Stimulated activated CD4-positive, alpha-beta T cell treated with anti-CD3 and anti-CD28 coated beads, Interleukin-2, amount 100 ng/mL, for 24 hours (primary cell): ENCODE measurements around the gene CD276.
"Not testable (repeated sequence)": the region's sequence is repeated elsewhere in the genome, so short reads cannot be mapped to it uniquely, and the experiment has no call there.

Experiments
- DNase-seq, 2 donors: peaks; one replicate each; pipeline ENCODE4 v3.0.0-alpha.2; 2020

The CD276 gene

DNA sequence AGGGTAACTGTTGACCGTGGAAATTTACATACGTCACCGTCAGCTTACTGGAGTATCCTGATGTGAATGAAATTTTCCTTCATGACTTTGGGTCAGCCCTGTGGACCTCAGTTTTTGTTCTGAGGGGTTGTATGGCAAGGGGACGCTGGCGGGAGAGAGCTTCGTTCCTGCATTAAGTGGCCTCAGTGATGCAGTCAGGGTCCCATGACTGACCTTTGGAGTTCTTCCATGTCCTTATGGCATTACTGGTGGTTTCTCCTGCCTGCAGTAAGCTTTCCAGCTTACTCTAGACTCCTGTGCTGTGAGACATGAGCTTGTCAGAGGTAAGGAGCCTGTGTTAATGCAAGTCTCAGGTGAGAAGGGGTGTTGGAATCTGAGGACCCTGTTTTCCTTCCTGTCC, 1.8 kb downstream of the CD276 start:
- DNase-seq: no peak

DNA sequence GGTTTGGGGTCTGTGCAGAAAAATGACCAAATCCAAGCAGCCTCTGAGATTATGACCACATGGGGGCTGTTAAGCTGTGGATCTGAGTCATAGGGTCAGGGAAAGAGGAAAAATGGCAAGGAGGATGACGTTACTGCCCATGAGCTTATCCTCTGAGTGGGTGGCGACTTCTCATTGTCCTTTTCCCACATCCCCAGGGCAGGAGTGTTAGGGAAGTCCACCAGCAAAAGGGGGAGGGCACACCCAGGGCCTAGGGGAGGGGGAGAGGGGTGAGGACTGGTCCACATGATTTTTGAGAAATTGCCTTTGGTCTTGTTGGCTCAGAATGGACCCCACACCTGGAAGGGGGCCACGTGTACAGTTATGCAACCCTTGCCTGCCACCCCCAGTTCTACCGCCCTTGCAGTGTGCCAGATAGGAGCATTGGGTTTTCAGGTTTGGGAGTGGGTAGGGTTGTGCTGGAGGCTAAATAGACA, 2.6 kb downstream of the CD276 start:
- no peak for DNase-seq

- DNase-seq: no peak
Observed at GRCh38 chr15:73687351-73687750, 3.2 kb downstream of the CD276 start.

DNA sequence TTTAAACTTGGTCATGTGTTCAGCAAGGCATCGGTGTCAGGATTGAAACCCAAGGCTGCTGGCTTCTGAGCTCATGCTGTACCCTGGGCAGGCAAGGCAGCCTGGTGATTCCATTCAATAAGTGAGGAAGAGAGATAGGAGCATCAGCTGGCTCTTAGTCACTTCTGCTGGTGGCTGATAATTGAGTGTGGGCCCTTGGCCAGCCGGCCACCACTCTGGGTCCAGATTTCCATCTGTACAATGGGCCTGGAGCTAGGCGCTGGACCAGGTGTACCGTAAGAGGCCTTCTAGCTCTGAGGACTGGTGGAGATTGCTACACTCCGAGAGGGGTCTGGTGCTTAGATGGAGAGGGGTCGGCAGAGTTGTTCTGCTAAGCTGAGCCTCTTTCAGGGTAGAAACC, 4.3 kb downstream of the CD276 start:
- no peak for DNase-seq

- DNase-seq: no peak
Observed at GRCh38 chr15:73691396-73691795, 7.2 kb downstream of the CD276 start.

DNA sequence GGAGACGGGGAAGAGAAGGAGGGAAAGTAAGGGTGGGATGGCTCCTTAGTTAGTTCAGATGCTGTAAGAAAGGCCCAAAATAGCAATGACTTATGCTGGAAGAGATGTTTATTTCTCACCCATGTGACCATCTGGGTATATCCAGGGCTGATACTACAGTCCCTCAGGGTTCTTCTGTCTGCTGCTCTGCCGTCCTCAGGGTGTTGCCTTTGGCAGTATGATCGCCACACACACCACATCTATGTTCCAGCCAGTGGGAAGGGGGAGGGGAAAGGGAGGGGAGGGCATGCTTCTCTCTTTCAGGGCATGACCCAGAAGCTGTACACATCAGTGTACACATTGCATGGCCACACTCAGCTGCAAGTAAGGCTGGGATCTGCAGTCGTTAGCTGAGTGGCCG, 10.2 kb downstream of the CD276 start:
- no peak for DNase-seq

GRCh38 chr15:73695773-73696640, 11.8 kb downstream of the CD276 start:
- no peak for DNase-seq

- no peak for DNase-seq
Observed at GRCh38 chr15:73696641-73697001, 12.4 kb downstream of the CD276 start.

- DNase-seq: peak; percentile 75 to 84
Observed at GRCh38 chr15:73697033-73697467, 12.9 kb downstream of the CD276 start.

- no peak for DNase-seq
Observed at GRCh38 chr15:73699249-73700040, 15.3 kb downstream of the CD276 start.

DNA sequence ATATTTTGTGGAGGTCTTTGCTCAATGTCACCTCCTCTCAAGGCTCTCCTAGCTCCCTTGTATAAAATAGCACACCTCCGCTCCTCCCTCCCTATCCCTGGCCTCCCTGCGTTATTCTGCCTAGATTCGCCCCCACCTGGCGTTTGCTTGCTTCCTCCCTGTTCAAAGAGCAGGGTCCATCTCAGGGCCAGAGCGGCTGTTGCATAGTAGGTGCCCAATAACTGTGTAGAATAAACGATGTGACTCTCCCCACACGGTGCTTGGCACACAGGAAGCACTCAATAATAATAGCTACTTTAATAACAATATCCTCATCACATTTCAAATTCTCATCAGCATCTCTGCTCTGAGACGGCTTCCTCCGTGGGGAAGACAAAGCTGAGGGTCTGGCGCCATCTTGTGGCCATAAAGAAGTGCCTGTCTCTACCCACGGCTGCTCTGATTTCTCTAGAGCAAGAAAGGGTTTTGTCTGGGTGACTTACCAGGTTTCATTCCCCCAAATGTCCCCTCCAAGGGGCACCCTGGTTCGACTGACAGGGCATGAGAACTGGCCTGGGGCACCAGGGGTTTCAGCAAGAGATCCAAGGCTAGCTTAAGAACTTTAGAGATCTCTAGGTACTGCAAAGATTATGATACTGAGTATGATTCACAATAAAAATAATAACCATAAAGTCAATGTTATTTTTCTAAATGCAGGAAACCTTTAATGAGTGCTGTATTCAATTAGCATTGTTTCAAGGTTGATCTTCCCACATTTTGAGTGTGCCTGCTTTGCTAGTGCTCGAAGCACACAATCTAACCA, 16.1 kb downstream of the CD276 start:
- peak; percentile 74 to 80 for DNase-seq

GRCh38 chr15:73702311-73703239, 18.4 kb downstream of the CD276 start:
- not testable (repeated sequence) for DNase-seq

GRCh38 chr15:73703601-73704000, 19.4 kb downstream of the CD276 start:
- not testable (repeated sequence) for DNase-seq

DNA sequence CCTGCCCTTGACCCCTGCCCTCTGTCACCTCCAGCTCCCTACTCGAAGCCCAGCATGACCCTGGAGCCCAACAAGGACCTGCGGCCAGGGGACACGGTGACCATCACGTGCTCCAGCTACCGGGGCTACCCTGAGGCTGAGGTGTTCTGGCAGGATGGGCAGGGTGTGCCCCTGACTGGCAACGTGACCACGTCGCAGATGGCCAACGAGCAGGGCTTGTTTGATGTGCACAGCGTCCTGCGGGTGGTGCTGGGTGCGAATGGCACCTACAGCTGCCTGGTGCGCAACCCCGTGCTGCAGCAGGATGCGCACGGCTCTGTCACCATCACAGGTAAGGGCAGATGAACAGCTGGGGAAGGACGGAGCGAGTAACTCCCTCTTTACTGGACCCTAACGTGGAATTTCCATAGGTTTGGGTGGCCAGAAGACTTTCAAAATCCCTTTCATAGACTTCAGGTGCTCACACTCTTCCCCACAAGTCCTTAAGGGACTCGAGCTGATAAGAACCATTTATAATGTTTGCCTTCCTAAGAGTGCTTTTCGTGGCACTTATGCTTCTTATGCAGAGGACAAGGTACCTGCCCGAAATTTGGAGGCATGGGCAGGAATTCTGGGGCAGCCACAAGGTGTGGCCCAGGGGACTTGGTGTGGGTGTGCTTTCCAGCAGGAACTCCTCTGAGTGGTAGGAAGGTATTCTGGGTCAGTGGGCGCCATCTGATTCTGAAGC, 20.1 kb downstream of the CD276 start:
- DNase-seq: not testable (repeated sequence)

DNA sequence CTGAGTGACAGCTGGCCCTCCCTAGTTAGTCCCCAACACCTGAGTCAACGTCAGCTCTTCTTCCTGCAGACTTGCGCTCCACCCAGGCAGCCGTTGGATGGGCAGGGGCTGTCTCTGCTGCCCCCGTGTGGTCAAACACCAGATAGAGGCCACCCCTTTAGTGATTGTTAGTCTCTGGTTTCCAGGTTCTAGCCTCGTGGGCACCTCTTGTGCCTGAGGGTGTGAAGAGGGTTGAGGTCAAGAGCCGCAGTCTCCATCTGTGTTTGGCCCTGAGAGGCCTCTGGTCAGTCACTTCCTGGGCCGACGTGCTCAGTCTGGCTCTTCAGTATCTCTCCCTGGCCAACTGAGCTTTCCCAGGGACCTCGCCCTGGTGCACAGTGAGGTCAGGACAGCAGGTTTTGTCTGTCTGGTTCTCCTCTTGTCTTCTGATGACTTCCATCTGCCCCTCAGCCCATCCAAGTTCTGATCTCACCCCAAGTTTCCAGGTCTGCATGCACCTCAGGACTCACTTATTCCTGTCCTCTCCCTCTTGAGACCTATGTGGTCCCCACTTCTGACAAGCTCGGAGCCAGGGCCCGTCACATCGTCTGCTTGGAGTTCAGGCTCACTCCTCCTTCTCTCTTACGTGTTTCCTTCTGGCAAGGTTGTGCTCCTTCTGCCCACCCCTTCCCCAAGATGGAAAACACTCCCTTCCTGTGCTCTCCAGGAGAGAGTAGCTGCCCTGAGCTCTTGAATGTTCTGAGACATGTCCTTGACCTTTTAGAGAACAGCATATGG, 20.9 kb downstream of the CD276 start:
- DNase-seq: peak; percentile 73 to 78

DNA sequence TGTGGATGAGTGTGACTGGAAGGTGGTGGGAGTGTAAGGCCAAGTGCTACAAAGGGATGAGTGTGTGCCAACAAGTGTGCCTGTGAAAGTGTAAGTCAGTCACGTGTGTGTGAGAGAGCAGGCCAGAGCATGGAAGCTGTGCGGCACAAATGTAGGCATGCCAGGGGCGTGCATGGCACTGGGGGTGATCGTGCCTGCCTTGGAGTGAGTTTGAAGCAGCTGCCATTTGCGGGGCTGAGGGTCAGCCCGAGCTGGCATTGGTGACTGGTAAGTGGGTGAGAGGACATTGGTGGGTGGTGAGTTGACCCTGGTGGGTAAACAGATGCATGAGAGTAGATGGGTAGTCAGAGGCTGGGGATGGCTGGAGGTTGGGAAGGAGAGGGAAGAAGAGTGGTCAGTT, 24.5 kb downstream of the CD276 start:
- DNase-seq: no peak

DNA sequence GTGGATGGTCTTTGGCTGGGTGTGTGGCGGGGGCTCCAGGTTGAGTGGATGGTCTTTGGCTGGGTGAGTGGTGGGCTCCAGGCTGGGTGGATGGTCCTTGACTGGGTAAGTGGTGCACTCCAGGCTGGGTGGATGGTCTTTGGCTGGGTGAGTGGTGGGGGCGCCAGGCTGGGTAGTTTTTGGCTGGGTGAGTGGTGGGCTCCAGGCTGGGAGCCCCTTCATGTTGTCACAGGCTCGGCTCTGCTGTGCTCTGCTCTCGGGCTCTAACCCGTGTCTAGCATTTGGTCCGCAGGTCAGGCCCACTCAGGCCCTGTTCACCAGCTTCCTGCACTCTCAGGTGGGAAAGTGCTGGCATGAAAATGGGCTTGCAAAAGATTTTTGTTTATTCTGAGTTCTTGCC, 25.1 kb downstream of the CD276 start:
- no peak for DNase-seq

DNA sequence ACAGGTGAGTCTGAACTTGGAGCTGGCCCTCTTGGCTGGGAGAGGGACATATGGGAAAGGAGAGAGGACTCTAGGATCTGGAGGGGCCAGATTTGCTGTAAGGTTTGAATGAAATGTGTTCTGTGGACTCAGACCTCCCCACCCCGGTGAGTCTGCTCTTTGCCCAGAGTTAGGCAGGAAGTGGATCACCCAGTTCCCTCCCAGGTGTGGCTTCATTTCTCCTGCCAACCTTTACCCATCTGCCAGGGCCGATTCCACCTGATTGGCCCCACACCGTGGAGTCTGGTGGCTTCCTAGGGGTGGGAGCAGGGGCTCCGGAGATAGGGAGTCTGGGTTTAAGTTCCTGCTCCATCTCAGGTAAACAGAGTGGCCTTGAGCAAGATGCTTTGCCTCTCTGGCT, 25.5 kb downstream of the CD276 start:
- DNase-seq: no peak

GRCh38 chr15:73710321-73710720, 26.1 kb downstream of the CD276 start:
- no peak for DNase-seq

- no peak for DNase-seq
Observed at GRCh38 chr15:73711526-73711925, 27.3 kb downstream of the CD276 start.
